ENCODE data around the gene ERC1.

DNA sequence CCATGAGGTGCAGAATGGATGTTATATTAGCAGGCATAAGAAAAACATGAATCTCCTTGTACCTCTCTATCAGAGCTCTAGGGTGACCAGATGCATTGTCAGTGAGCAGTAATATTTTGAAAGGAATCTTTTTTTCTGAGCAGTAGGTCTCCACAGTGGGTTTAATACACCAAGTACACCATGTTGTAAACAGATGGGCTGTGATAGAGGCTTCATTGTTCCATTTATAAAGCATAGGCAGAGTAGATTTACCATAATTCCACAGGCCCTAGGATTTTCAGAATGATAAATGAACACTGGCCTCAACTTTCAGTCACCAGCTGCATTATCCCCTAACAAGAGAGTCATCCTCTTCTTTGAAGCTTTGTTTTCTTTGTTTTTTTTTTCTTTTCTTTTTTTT, 185.2 kb downstream of the ERC1 start:
- no peak for TF ChIP-seq HEYL (CRISPR knock-in tag; IDR thresholded peaks at IDR 0.05)
- TF ChIP-seq, protein P1, sequence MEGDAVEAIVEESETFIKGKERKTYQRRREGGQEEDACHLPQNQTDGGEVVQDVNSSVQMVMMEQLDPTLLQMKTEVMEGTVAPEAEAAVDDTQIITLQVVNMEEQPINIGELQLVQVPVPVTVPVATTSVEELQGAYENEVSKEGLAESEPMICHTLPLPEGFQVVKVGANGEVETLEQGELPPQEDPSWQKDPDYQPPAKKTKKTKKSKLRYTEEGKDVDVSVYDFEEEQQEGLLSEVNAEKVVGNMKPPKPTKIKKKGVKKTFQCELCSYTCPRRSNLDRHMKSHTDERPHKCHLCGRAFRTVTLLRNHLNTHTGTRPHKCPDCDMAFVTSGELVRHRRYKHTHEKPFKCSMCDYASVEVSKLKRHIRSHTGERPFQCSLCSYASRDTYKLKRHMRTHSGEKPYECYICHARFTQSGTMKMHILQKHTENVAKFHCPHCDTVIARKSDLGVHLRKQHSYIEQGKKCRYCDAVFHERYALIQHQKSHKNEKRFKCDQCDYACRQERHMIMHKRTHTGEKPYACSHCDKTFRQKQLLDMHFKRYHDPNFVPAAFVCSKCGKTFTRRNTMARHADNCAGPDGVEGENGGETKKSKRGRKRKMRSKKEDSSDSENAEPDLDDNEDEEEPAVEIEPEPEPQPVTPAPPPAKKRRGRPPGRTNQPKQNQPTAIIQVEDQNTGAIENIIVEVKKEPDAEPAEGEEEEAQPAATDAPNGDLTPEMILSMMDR (IDR thresholded peaks at IDR 0.05) = no peak
